ENCODE data around the gene ADARB1.

ADARB1 gene

DNA sequence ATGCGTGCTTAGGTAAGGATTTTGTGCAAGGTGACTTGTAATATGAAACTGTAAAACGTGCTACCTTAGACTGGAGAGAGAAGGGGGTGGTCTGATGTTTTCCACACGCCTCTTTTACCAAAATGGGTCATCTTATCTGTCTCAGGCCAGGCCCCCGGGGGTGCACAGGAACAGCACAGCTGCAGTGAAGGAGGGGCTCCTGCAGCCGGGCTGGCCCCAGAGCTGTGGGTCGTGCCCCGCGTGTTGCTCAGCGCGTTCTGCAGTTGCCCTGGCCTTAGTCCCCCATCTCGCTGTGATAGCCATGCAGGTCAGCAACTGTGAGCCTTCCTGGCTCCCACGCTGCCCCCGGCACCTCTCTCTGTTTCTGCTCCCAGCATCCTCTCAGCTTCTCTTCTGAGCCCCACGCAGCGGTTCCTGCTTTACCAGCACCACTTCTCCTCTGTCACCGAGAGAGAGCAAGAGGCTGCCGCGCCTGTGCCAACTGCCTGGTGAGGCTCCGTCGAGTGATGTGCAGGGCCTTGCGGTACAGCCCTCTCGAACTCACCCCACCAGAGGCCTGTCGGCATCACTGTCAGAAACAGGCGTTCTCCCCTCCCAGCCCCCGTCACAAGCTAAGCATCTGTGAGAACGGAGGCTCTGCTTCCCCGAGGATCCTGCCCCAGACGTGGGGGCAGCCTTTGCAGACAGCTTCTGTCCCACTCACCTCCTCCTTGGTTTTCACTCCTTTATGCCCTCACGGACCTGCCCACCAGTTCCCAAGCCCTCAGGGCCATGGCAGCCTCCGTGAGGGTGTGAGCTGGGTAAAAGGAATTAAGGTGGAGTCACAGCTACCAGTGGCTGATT is 73.3 kb downstream of the ADARB1 start:
- no peak for FAIRE-seq
- DNase-seq (ENCODE audit: insufficient read length, low spot score), result no peak
- TF ChIP-seq, protein P1, sequence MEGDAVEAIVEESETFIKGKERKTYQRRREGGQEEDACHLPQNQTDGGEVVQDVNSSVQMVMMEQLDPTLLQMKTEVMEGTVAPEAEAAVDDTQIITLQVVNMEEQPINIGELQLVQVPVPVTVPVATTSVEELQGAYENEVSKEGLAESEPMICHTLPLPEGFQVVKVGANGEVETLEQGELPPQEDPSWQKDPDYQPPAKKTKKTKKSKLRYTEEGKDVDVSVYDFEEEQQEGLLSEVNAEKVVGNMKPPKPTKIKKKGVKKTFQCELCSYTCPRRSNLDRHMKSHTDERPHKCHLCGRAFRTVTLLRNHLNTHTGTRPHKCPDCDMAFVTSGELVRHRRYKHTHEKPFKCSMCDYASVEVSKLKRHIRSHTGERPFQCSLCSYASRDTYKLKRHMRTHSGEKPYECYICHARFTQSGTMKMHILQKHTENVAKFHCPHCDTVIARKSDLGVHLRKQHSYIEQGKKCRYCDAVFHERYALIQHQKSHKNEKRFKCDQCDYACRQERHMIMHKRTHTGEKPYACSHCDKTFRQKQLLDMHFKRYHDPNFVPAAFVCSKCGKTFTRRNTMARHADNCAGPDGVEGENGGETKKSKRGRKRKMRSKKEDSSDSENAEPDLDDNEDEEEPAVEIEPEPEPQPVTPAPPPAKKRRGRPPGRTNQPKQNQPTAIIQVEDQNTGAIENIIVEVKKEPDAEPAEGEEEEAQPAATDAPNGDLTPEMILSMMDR (IDR thresholded peaks at IDR 0.05; ENCODE audit: insufficient read depth, missing control alignments), result no peak

DNA sequence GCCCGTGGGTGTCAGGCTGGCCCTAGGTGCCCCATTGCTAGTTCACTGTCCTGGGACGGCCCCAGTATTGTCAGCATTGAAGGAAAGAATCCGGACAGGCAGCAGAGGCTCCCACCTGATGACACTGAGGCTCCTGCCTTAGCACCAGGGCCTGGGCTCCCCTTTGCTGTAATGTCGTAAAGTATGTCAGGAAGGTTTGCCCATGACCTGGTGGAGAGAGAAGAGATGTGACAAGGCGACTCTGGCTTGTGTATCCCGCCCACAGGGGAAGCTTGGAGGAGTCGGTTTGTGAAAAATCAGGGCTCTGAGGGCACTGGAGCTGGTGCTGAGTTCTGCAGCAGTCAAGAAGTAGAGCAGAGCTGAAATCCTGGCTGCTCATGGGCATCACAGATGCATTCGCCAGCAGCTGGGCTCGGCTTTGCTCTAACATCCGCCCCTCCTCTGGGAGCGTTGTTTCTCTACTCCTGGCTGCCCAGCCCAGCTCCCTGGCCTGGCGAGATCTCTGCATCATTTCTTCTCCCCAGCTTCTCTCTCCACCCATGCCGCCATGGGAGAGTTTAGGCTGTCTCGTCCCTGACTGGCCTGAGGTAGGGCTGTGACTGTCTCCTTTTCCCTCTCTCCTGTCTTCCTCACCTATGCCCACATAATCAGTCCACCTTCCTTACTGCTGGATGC is 74.1 kb downstream of the ADARB1 start:
- FAIRE-seq (no peak), DNase-seq (ENCODE audit: insufficient read length, low spot score) (no peak)

GRCh38 chr21:45149021-45149420 is 74.6 kb downstream of the ADARB1 start:
- TF ChIP-seq, protein P1 (IDR thresholded peaks at IDR 0.05; ENCODE audit: insufficient read depth, missing control alignments), result no peak
- no peak for FAIRE-seq
- no peak for DNase-seq (ENCODE audit: insufficient read length, low spot score)

More for the DNA sequence above, 74.1 kb downstream of the ADARB1 start:
- TF ChIP-seq, protein P1 (IDR thresholded peaks at IDR 0.05; ENCODE audit: insufficient read depth, missing control alignments), result no peak

DNA sequence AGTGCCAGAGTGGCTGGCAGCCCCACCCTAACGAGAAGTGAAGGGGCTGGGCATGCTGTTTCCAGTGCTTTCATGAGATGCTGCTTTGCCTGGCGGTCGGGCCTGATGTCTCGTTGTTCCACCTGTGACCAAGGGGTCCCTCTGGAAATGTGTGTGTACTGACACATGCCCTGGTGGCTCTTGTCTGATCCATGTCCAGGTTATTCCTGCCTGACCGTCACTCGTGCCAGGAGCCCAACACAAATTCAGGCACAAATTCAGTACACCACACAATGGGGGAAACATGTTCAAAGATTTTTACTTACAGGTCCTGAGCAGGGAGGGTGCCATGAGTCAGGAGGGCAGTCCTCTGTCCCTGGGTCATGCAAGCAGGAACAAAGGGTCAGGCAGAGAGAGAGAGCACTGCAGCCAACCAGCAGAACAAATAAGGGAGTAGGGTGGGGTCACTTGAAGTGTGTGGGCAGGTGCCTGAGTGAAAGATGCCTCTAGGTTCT is 76.3 kb downstream of the ADARB1 start:
- DNase-seq (ENCODE audit: insufficient read length, low spot score) (no peak), FAIRE-seq (no peak)
- TF ChIP-seq, protein P1 (IDR thresholded peaks at IDR 0.05; ENCODE audit: insufficient read depth, missing control alignments), result no peak

- FAIRE-seq (no peak), DNase-seq (ENCODE audit: insufficient read length, low spot score) (no peak)
- TF ChIP-seq, protein P1 (IDR thresholded peaks at IDR 0.05; ENCODE audit: insufficient read depth, missing control alignments), result no peak
These were observed 77.2 kb downstream of the ADARB1 start for GRCh38 chr21:45151445-45152160.

DNA sequence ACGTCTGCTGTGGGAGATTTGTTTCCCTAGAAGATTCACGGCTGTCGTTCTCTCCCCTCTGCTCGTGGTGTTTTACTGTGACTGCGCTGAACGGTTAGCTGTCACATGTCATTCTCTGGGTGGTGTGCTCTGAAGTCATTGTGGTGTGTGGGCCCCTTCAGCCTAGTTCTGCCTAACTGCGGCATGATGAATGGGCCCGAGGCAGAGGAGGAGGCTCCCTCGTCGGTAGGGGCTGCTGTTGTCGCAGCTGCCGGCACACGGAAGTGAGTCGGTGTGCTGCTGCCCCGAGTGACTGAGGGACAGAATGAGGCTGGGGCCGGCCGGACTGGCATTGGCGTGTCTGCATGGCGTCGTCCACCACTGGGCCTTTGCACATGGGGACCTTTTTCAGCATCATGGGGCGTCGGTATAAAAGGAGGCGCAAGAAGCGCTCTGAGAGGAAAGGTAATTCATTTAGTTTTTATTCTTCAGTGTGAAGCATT is 77.9 kb downstream of the ADARB1 start:
- FAIRE-seq, result no peak
- TF ChIP-seq, protein P1 (IDR thresholded peaks at IDR 0.05; ENCODE audit: insufficient read depth, missing control alignments), result no peak
- DNase-seq (ENCODE audit: insufficient read length, low spot score), result no peak
